KG1 (cell line): ENCODE measurements around the gene LEP.
"Not testable (repeated sequence)": the region's sequence is repeated elsewhere in the genome, so short reads cannot be mapped to it uniquely, and the experiment has no call there.

Source experiments
- DNase-seq: peaks from one replicate; lab custom pipeline; 2025; lab: John Stamatoyannopoulos, UW

The LEP gene

GRCh38 chr7:128210590-128211570 lies 30.2 kb upstream of the LEP start:
- DNase-seq: no peak

DNA sequence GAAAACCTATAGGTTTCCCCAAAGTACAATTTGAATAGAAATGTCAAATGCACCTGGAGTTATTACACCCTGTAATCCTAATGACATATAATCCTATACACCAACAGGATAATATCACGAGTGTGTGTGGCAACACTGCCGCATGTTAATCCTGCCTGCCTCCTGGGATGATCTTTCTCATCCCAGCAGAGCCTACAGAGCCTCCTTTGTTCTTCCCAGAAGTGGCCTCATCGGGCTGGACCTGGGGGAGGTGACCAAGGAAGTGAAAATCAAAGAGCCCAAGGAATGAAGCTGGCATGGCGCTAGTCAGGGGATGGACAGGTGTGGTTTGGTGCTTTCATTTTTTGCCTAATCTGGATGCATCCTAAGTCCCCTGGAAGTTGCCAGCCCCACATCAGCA lies 29.5 kb upstream of the LEP start:
- no peak for DNase-seq

GRCh38 chr7:128214463-128214862 lies 26.6 kb upstream of the LEP start:
- DNase-seq: no peak

DNA sequence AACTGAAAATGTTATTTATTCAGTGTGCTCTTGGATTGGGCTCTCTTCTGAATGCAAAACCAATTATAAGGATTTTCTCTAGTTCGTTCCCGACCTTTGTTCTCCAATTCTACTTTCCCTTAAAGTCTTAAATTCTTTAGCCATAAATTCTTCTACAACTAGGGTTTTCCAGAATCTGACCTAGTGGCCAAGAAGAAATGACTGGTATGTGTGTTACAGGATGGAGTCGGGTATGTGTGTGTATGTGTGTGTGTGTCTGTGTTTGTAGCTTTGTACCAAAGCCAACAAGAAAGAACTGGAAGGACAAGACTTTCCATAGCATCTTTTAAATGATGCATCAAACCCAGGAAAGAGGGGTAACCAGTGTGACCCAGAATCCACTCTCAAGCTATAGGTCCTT lies 25.8 kb upstream of the LEP start:
- no peak for DNase-seq

DNA sequence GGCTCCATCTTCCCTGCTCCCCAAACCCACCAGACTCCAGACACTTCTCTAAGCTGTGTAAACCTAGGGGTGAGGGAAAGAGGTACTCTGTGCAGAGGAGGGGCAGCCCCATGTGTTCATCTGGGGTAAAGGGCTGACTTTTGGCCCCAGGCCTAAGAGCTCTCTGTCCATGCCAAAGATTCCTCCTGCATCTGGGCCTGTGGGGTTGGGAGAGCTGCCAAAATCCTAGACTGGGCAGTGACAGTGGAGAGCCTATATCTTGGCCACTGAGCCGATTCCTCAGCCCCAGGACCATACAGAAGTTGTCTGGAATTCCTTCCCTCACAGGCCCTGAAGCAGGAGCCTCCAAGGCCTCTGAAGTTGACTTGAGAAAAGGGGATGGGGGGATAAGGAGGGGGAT lies 25.3 kb upstream of the LEP start:
- DNase-seq: no peak

DNA sequence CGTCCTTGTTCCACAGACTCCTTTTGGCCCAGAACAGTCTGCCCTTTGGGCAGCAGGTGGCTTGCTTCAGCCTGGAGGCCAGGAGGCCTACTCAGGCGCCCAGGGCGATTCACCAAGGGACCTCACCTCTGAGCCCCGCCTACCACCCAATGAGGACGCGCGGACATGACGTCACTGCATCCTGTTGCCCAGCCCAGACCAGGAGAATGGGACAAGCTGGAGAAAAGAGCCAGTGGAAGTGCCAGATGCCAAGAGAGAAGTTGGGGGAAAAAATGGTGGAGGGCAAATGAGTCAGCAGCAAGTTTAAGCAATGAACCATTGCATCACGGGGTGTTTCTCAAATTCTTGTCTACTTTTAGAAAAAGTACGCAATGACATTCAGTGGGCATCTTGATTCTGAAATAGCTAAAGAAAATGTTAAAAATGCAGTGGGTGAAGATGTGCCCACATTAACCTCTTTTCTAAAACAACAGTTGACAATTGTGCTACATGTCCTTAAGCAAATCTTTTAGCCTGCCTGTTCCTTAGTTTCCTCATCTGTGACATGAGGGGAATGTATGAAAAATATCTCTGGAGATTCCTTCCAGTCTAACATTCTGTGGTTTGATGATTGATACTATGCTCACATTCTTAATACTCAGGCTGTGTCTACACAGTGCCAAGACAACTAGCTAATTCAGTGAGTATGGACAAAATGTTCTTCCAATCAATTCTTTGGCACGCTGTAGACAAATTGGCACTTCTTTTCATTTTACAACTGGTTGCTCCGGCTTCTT lies 23.9 kb upstream of the LEP start:
- no peak for DNase-seq

DNA sequence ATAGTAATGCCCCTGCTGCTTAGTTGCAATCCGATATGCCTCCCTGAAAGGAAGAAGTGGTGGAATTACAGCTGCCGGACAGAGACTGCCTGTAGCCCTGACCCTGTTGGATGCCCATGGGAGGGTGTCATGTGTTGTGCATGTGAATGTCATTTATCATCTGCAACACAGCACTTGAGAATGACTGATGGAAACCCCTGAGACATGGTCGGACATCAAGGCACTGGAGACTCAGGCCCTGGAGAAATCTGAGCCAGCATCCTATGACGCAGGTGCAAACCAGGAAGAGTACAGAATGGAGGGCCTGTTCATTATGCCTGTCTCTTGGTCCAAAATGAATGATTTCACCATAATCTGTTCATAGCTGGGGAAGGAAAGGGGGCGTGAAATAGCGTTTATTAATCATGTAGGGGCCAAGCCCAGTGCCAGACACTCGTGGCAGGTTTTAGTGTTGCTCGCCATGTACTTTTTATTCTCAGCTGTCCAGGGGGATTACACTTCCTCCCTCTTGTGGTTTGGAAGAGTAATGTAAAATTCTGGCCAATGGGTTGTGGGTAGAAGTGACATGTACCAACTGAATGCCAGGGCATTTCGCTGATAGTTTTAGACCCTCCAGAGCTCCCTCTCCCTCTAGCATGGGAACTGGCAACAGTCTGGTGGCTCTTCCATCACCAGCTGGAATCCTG lies 23.0 kb upstream of the LEP start:
- no peak for DNase-seq

GRCh38 chr7:128219636-128220035 lies 21.4 kb upstream of the LEP start:
- no peak for DNase-seq

GRCh38 chr7:128221929-128222403 lies 19.1 kb upstream of the LEP start:
- DNase-seq: no peak

- no peak for DNase-seq
Observed at GRCh38 chr7:128226132-128226980, 14.7 kb upstream of the LEP start.

DNA sequence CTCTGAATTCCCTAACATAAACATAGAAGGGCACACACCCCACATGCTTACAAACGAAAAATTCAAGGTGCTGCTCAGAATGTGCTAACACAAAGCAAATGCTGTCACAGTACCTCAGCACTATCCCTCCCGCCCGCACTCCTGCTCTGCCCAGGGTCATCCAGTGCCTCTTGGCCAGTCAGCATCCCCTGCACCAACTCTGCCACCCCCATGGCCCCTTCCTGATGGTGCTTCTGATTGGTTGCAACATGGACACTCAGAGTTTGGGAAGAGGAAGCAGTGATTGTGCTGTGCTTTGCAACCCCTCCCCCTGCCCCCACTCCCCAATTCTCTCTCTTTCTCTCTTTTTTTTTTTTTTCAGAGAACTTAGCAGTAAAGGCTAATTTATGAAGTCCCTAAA lies 13.8 kb upstream of the LEP start:
- DNase-seq: no peak

DNA sequence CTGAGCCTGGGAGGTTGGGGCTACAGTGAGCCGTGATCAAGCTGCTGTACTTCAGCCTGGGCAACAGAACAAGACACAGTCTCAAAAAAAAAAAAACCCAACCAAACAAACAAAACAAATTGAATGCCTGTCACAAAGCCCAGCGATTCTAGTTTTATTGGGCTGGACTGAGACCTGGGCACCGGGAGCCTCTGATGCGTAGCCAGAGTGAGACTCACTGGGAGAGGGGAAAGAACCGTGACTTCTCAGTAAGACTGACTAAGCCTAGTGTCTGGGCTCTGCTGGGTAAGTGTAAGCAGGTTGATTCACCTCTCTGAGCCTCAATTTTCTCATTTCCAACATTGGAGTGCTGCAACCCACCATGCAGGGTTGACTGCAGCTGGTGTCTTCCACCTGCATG lies 10.1 kb upstream of the LEP start:
- no peak for DNase-seq

DNA sequence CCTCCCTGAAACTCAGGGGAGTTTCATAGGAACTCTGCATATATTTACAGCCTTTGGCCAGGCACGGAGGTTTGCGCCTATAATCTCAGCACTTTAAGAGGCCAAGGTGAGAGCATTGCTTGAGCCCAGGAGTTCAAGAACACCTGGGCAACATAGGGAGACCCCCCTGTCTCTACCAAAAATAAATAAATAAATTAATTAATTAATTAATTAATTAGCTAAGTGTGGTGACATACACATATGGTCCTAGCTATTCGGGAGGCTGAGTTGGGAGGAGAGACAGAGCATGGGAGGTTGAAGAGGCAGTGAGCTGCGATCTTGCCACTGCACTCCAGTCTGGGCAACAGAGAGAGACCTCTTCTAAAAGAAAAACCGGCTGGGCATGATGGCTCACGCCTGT lies 9.4 kb upstream of the LEP start:
- no peak for DNase-seq

DNA sequence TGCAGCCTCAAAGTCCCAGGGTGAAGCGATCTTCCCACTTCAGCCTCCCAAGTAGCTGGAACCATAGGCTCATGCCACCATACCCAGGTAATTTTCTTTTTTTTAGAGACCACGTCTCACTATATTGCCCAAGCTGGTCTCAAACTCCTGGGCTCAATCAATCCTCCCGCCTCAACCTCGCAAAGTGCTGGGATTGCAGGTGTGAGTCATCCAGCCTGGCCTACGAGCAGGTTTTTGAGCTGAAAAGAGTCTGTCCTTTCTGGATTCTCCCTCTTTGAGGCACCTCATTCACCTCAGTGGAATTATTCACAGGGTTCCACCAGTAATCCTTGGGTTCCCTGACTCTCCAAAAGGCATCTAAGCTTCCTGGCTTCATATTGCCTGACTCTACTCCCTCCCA lies 7.6 kb upstream of the LEP start:
- no peak for DNase-seq

DNA sequence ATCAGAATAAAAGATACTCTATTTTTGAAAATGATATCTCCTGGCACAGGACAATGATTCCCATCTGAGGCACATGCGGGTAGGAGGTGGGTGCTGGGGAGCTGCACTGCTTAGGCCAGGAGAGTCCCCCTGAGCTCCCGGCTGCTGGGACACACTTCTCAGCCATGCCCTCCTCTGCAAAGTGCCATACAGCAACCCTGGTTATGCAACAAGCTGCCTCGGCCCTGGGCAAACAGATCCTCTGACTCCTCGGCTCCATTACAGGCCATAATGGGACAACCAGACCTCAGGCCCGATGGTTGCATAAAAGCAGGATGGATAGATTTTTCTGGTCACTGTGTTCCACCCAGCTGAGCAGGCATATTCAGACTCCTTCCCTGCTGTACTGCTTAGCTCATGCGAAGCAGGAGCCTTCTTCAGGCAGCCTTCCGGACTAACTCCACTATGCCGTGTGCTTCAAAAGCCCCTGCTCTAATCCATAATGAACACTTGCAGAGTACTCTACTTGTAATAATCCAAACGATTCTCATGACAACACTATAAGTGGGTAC lies 6.5 kb upstream of the LEP start:
- no peak for DNase-seq

DNA sequence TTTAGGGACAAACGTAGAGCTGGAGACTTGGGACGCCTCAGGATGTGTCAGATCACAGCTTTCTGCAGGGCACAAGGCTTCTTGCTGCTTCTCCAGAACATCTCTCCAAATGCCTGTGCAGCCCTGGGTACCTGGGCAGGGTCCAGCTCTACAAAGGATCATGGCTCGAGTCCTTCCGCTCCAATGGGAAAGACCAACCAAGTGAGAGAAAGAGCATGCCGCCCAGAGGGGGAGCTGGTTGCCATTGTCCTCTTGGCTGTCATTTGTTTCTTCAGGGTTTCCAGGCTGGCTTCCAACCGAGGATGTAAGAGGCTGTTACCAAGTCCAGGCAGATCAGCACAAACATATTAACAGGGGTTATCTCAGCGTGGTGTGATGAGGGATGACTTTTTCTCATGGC lies 5.6 kb upstream of the LEP start:
- DNase-seq: no peak

DNA sequence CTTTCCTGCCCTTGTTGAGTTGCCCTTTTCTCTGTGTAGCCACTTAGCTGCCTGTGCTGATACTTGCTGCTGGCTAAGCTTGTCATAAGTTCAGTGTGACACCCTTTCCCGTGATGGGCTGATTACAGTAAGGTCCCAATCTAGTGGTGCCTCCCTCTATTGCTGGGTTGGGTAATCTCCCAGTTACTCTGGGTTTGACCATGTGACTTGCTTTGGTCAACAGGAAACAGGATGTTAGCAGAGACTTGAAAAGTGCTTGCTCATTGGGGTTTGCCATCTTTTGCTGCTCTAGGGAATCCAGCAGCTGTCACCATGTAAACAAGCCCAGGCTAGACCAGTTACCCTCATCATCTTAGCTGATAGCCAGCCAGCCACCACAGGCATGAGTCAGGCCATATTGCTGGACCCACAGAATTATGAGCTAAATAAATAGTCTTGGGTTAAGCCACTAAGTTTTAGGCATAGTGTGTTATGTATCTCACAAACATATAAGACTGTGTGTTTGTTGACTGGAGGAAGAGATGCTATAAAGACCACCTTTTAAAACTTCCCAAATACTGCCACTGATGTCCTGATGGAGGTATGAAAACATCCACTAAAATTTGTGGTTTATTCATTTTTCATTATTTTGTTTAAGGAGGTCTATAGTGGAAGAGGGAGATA lies 4.0 kb upstream of the LEP start:
- no peak for DNase-seq

- not testable (repeated sequence) for DNase-seq
Observed at GRCh38 chr7:128239146-128239545, 1.9 kb upstream of the LEP start.

GRCh38 chr7:128242661-128243060 lies 1.6 kb downstream of the LEP start:
- no peak for DNase-seq

DNA sequence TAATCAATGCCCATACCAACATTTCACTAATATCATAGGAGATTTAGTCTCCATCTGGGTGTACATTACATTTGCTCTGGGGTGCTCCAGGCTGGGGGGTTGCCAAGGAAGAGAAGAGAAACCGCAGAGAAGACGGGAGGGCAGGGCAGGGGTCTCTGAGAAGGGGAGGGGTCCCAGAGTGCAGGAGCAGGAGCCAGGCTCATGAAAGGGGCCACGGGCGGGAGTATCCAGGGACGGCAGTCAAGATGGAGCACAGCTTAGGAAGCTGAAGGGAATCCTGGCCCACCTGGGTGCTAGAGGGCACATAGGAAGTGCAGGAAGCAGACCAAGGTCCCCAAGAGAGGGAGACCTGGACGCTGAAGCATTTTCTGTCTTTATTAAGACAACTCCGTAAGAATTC lies 2.2 kb downstream of the LEP start:
- DNase-seq: no peak

DNA sequence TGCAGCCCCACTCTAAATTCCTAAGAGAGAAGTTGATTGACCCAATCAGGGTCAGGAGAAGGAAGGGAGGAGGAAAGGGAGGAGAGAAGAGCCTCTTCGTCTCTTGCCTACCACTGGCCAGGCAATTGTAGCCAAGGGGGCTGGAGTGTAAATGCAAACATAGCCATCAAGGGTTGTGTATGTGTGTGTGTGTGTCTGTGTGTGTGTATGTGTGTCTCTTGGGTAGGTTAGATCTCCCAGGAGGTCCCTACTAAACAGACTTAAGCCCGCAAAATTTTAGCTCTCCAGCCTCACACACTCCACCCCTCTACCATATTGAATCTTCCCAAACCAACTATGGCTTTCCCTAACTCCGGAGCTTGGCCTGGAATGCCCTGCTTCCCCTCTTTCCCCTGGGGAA lies 3.8 kb downstream of the LEP start:
- no peak for DNase-seq
